ENCODE results near the gene MAP4K1.
A peak's percentile ranks its signal among the peaks of the same experiment; 100 is the strongest.
"Not testable (repeated sequence)": the region's sequence is repeated elsewhere in the genome, so short reads cannot be mapped to it uniquely, and the experiment has no call there.

The MAP4K1 gene

DNA sequence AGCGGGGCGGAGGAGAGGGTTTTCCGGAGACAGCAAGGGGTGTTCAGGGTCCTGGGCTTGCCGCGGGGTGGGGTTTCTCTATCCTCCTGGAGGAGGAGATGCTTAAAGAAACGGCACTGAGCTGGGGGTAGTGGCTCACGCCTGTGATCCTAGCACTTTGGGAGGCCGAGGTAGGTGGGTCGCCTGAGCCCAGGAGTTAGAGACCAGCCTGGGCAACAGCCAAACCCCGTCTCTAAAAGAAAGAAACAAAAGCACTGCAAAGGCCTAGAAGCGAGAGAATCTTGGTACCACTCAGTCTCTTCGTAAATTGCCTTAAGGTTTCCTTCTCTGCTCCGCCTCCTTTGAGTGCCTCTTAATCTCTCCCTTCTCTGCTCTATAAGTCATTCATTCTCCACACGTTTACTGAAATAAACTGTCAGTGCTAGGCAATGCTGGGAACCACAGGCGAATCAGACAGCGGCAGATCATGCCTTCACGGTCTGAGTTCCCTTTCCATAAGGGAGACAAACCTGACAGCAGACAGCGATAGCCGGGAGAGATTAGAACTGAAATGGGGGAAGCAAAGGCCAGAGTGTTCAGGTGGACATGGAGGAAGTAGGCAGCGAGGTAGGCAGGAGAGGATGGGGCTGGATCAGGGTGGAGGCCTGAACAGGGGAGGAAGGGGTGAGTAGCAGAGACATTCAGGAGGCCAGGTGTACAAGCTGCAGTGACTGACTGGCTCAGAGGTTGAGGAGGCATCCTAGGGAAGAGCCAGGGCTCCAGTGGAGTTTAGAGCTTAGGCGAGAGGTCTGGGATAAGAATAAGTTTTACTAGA lies 1.8 kb upstream of the MAP4K1 start:
- Histone ChIP-seq H3K36me3 (ENCODE audit: control insufficient read depth, insufficient read depth, low read length) (peaks cover 10% of the 10 kb centered on the region), H3K9me3 (ENCODE audit: control insufficient read depth, insufficient read depth, low read length) (no peaks in the 10 kb centered on the region), H3K27me3 (ENCODE audit: control insufficient read depth, insufficient read depth, low read length) (no peaks in the 10 kb centered on the region), H3K27ac (ENCODE audit: low read length) (no peak overlapping the region), H3K4me1 (ENCODE audit: control insufficient read depth, insufficient read depth, low read length) (peaks cover 5% of the 10 kb centered on the region), H3K4me3 (ENCODE audit: low read length) (peak overlapping the region; percentile 77)
- DNase-seq (ENCODE audit: low read depth, low spot score): no peak
- no CpG with 5 or more reads among the region's 21 CpGs for WGBS (ENCODE audit: insufficient coverage, insufficient read length)

- Histone ChIP-seq H3K27me3 (ENCODE audit: control insufficient read depth, insufficient read depth, low read length) (no peaks in the 10 kb centered on the region), H3K27ac (ENCODE audit: low read length) (no peak within 1 kb of the TSS), H3K4me3 (ENCODE audit: low read length) (peak within 1 kb of the TSS; percentile 77), H3K4me1 (ENCODE audit: control insufficient read depth, insufficient read depth, low read length) (peaks cover 5% of the 10 kb centered on the region), H3K36me3 (ENCODE audit: control insufficient read depth, insufficient read depth, low read length) (peaks cover 4% of the 10 kb centered on the region; the same call in 1 of the 2 replicates), H3K9me3 (ENCODE audit: control insufficient read depth, insufficient read depth, low read length) (no peaks in the 10 kb centered on the region)
- peak; percentile 97 for DNase-seq (ENCODE audit: low read depth, low spot score)
- no CpG with 5 or more reads among the region's 64 CpGs for WGBS (ENCODE audit: insufficient coverage, insufficient read length)
These were observed 1.0 kb upstream of the MAP4K1 start, which contains the start of gene EIF3K for GRCh38 chr19:38618590-38619360. TSS of gene EIF3K (plus strand) at chr19:38619188. CDS start at chr19:38619269, 81 bp downstream.

DNA sequence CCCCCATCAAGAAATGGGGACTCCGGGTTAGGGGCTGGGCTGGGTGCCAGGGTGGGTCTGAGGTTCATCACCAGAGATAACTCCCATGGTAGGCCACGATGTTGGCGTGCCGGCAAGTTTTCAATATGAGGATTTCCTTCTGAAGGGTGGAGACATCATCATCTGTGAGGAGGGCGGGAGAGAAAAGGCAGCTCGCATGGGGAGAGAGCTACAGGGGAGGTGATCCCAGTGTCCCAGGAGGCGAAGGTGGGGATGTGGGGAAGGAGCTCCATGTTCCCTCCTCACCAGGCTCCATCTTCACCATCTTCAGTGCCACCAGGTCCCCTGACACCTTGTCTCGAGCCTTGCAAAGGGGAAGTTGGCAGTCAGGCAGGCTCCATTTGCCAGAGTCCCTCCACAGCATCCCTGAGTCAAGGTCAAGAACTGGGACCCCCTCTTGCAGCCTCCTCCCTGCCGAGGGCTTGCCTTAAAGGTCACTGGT lies 430 bp downstream of the MAP4K1 start:
- Histone ChIP-seq H3K4me3 (ENCODE audit: low read length) (no peak overlapping the region), H3K27me3 (ENCODE audit: control insufficient read depth, insufficient read depth, low read length) (no peaks in the 10 kb centered on the region), H3K27ac (ENCODE audit: low read length) (no peak overlapping the region), H3K9me3 (ENCODE audit: control insufficient read depth, insufficient read depth, low read length) (no peaks in the 10 kb centered on the region), H3K36me3 (ENCODE audit: control insufficient read depth, insufficient read depth, low read length) (peaks cover 3% of the 10 kb centered on the region; the same call in 1 of the 2 replicates), H3K4me1 (ENCODE audit: control insufficient read depth, insufficient read depth, low read length) (peaks cover 5% of the 10 kb centered on the region)
- no peak for DNase-seq (ENCODE audit: low read depth, low spot score)
- WGBS (ENCODE audit: insufficient coverage, insufficient read length): no CpG with 5 or more reads among the region's 9 CpGs

- H3K36me3 ChIP-seq (ENCODE audit: control insufficient read depth, insufficient read depth, low read length): no peaks in the 10 kb centered on the region; the same call in 1 of the 2 replicates
- WGBS (ENCODE audit: insufficient coverage, insufficient read length): no CpG with 5 or more reads among the region's 6 CpGs
- no peaks in the 10 kb centered on the region for H3K9me3 ChIP-seq (ENCODE audit: control insufficient read depth, insufficient read depth, low read length)
- peaks cover 5% of the 10 kb centered on the region for H3K4me1 ChIP-seq (ENCODE audit: control insufficient read depth, insufficient read depth, low read length)
- H3K27ac ChIP-seq (ENCODE audit: low read length): no peak overlapping the region
- no peaks in the 10 kb centered on the region for H3K27me3 ChIP-seq (ENCODE audit: control insufficient read depth, insufficient read depth, low read length)
- DNase-seq (ENCODE audit: low read depth, low spot score): no peak
- H3K4me3 ChIP-seq (ENCODE audit: low read length): no peak overlapping the region
These were observed 1.5 kb downstream of the MAP4K1 start for GRCh38 chr19:38616265-38616664.

DNA sequence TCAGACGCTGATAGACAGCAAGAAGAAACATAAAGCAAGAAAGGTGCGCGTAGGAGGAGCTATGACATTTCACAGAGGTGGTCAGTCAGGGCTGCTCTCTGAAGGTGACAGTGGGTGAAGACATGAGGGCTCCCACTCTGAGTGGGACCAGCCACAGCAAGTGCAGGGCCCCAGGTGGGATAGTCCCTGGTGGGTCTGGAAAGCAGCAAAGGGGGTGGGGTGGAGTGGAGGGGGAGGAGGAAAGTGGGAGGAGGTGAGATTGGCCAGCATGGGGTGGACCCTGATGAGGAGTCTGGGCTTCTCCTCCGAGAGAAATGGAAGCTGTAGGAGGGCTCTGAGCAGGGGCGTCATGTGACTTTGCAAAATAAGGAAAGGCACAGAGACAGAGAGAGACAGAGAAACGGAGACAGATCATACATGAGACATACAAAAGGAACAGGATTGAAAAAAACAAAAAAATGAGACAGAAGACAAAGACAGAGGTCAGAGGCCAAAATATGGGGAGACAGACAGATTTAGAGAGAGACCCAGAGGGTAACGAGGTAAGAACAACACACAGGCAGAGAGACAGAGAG lies 2.7 kb downstream of the MAP4K1 start:
- H3K27ac ChIP-seq (ENCODE audit: low read length): no peak overlapping the region
- DNase-seq (ENCODE audit: low read depth, low spot score): no peak
- H3K27me3 ChIP-seq (ENCODE audit: control insufficient read depth, insufficient read depth, low read length): no peaks in the 10 kb centered on the region
- WGBS (ENCODE audit: insufficient coverage, insufficient read length): no CpG with 5 or more reads among the region's 7 CpGs
- H3K9me3 ChIP-seq (ENCODE audit: control insufficient read depth, insufficient read depth, low read length): no peaks in the 10 kb centered on the region
- no peaks in the 10 kb centered on the region for H3K36me3 ChIP-seq (ENCODE audit: control insufficient read depth, insufficient read depth, low read length)
- H3K4me1 ChIP-seq (ENCODE audit: control insufficient read depth, insufficient read depth, low read length): peaks cover 5% of the 10 kb centered on the region
- H3K4me3 ChIP-seq (ENCODE audit: low read length): no peak overlapping the region

GRCh38 chr19:38614289-38614688 lies 3.5 kb downstream of the MAP4K1 start:
- no CpG with 5 or more reads among the region's 3 CpGs for WGBS (ENCODE audit: insufficient coverage, insufficient read length)
- H3K27ac ChIP-seq (ENCODE audit: low read length): no peak overlapping the region
- H3K4me1 ChIP-seq (ENCODE audit: control insufficient read depth, insufficient read depth, low read length): peaks cover 2% of the 10 kb centered on the region
- no peak for DNase-seq (ENCODE audit: low read depth, low spot score)
- H3K36me3 ChIP-seq (ENCODE audit: control insufficient read depth, insufficient read depth, low read length): no peaks in the 10 kb centered on the region
- H3K9me3 ChIP-seq (ENCODE audit: control insufficient read depth, insufficient read depth, low read length): no peaks in the 10 kb centered on the region
- no peak overlapping the region for H3K4me3 ChIP-seq (ENCODE audit: low read length)
- no peaks in the 10 kb centered on the region for H3K27me3 ChIP-seq (ENCODE audit: control insufficient read depth, insufficient read depth, low read length)

DNA sequence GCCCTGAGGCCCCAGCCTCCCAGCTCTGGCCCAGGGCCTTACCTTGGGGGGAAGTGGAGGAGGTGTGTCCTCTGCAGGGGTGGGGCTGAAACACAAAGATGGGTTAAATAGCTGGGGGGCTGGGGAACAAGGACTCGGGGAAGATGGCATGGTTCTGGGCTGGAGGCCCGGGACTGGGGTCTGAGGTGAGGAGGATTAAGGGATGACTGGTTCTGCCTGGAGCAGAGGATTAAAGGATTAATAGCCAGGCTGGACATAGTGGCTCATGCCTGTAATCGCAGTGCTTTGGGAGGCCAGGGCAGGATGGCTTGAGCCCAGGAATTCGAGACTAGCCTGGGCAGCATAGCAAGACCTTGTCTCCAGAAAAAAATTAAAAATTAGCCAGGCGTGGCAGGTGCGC lies 11.6 kb downstream of the MAP4K1 start:
- Histone ChIP-seq H3K4me3 (ENCODE audit: low read length) (no peak overlapping the region), H3K27ac (ENCODE audit: low read length) (no peak overlapping the region), H3K4me1 (ENCODE audit: control insufficient read depth, insufficient read depth, low read length) (no peaks in the 10 kb centered on the region), H3K36me3 (ENCODE audit: control insufficient read depth, insufficient read depth, low read length) (no peaks in the 10 kb centered on the region), H3K9me3 (ENCODE audit: control insufficient read depth, insufficient read depth, low read length) (no peaks in the 10 kb centered on the region), H3K27me3 (ENCODE audit: control insufficient read depth, insufficient read depth, low read length) (no peaks in the 10 kb centered on the region)
- WGBS (ENCODE audit: insufficient coverage, insufficient read length): no CpG with 5 or more reads among the region's 6 CpGs
- DNase-seq (ENCODE audit: low read depth, low spot score): no peak

- H3K9me3 ChIP-seq (ENCODE audit: control insufficient read depth, insufficient read depth, low read length); H3K4me3 ChIP-seq (ENCODE audit: low read length); H3K27me3 ChIP-seq (ENCODE audit: control insufficient read depth, insufficient read depth, low read length); H3K36me3 ChIP-seq (ENCODE audit: control insufficient read depth, insufficient read depth, low read length); H3K4me1 ChIP-seq (ENCODE audit: control insufficient read depth, insufficient read depth, low read length); DNase-seq (ENCODE audit: low read depth, low spot score); H3K27ac ChIP-seq (ENCODE audit: low read length): not testable (repeated sequence)
- WGBS (ENCODE audit: insufficient coverage, insufficient read length): 70% methylated on average over 2 of the region's 5 CpGs
These were observed 14.9 kb downstream of the MAP4K1 start for GRCh38 chr19:38602856-38603255.

DNA sequence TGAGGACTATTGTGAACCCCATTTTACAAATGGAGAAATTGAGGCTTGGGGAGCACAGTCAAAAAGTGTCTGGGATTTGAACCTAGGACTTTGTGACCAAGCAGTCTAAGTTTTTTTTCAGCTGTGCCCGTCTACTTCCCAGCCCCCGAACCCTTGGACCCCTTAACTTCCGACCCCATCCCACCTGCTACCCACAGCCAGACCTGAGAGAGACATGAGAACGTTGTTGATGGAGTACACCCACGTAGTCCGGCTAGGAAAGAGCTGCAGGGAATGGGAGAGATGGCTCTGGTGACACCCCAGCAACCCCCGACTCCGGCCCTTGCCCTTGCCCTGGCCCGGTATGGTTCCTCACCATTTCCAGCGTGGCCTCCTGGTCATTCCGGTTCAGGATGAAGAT lies 18.0 kb downstream of the MAP4K1 start:
- Histone ChIP-seq H3K4me3 (ENCODE audit: low read length) (no peak overlapping the region), H3K9me3 (ENCODE audit: control insufficient read depth, insufficient read depth, low read length) (no peaks in the 10 kb centered on the region), H3K4me1 (ENCODE audit: control insufficient read depth, insufficient read depth, low read length) (no peaks in the 10 kb centered on the region; the same call in 1 of the 2 replicates), H3K27ac (ENCODE audit: low read length) (no peak overlapping the region), H3K36me3 (ENCODE audit: control insufficient read depth, insufficient read depth, low read length) (no peaks in the 10 kb centered on the region), H3K27me3 (ENCODE audit: control insufficient read depth, insufficient read depth, low read length) (no peaks in the 10 kb centered on the region)
- WGBS (ENCODE audit: insufficient coverage, insufficient read length): no CpG with 5 or more reads among the region's 11 CpGs
- no peak for DNase-seq (ENCODE audit: low read depth, low spot score)

- no peaks in the 10 kb centered on the region for H3K36me3 ChIP-seq (ENCODE audit: control insufficient read depth, insufficient read depth, low read length)
- no peak overlapping the region for H3K4me3 ChIP-seq (ENCODE audit: low read length)
- H3K9me3 ChIP-seq (ENCODE audit: control insufficient read depth, insufficient read depth, low read length): no peaks in the 10 kb centered on the region
- no peak for DNase-seq (ENCODE audit: low read depth, low spot score)
- no peaks in the 10 kb centered on the region; the same call in 1 of the 2 replicates for H3K4me1 ChIP-seq (ENCODE audit: control insufficient read depth, insufficient read depth, low read length)
- no CpG with 5 or more reads among the region's 11 CpGs for WGBS (ENCODE audit: insufficient coverage, insufficient read length)
- no peak overlapping the region for H3K27ac ChIP-seq (ENCODE audit: low read length)
- no peaks in the 10 kb centered on the region for H3K27me3 ChIP-seq (ENCODE audit: control insufficient read depth, insufficient read depth, low read length)
These were observed 20.7 kb downstream of the MAP4K1 start for GRCh38 chr19:38597075-38597474.

All from iPS DF 6.9 (cell line).